Stimulated activated naive CD4-positive, alpha-beta T cell treated with Interleukin-2 at 50 U/mL for 16 hours (primary cell): ENCODE data around the gene MUC5AC.

Source experiments
- DNase-seq: peaks from one replicate; lab custom pipeline; 2025; lab: John Stamatoyannopoulos, UW

Gene MUC5AC

DNA sequence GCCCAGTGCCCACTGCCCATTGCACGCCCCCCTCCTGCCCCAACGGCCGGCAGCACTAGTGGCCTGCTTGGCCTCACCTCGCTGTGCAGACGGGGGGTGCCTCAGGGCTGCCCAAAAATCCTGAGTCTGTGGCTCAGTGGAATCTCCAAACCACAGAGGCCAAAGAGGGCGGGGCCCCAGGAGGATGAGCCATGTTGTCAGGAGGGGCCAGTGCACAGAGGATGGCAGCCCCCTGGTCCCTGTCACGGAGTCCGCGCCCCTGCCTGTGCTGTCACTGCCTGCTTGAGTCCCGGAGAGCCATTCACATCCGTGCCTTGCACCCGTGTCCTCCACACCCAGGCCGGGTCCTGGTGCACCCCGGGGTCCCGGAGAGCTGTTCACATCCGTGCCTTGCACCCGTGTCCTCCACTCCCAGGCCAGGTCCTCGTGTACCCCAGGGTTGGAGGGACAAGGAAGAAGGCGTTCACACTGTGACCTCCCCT, 36.4 kb upstream of the MUC5AC start:
- DNase-seq: no peak

GRCh38 chr11:1121813-1122663, 35.7 kb upstream of the MUC5AC start:
- DNase-seq: no peak

DNA sequence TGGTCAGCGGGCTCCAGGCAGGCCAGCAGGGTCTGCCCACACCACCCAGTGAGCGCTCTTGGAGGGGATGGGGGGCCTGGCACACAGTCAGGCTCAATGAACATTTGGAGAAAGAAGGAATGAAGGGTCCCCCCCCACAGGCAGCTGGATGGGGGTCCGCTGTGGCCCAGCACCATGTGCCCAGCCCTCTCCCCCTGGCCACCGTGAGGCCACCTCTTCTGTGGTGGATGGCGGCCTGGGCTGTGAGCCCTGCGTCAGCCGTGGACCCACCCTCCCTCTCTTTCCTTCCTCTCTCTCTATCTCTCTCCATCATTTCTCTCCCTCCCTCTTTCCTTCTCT, 35.1 kb upstream of the MUC5AC start:
- no peak for DNase-seq

DNA sequence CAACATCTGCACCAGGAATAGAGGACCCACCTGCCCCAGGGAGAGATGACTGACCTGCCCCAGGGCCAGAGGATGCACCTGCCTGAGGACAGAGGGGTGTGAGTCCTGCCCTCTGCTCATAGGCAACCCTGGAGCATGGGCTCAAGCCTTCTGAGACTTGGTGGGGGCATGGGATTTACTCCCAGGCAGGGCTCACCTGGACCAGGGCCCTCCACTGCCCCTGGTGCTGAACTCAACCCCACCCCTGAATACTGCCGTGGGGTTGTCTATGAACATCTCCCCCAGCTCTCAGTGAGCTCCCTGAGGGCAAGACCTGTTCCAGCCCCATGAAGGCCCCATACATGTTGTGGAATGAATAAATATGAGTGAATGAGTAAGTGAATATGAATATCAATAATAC, 33.8 kb upstream of the MUC5AC start:
- no peak for DNase-seq

GRCh38 chr11:1125803-1126202, 31.9 kb upstream of the MUC5AC start:
- no peak for DNase-seq

DNA sequence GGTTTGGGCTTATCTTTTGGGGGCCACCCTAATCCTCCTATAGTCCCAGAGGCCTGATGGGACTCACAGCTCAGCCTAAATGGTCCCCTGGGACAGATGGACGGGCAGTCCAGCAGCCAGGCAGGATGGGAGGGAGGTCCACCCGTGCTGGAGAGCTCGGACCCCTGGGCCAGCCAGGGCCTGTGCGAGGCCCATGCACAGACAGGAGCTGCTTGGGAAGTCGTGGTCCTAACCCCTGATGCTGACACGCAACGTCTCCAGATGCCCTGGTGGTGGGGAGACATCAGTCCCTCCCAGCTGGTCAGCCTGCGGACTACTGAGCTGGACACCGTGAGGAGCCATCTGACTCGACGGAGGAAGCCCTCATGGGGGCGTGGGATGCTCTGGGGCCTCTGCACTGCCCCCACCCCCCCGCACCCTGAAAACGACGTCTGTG, 31.2 kb upstream of the MUC5AC start:
- DNase-seq: no peak

GRCh38 chr11:1126935-1127663, 30.7 kb upstream of the MUC5AC start:
- DNase-seq: no peak

DNA sequence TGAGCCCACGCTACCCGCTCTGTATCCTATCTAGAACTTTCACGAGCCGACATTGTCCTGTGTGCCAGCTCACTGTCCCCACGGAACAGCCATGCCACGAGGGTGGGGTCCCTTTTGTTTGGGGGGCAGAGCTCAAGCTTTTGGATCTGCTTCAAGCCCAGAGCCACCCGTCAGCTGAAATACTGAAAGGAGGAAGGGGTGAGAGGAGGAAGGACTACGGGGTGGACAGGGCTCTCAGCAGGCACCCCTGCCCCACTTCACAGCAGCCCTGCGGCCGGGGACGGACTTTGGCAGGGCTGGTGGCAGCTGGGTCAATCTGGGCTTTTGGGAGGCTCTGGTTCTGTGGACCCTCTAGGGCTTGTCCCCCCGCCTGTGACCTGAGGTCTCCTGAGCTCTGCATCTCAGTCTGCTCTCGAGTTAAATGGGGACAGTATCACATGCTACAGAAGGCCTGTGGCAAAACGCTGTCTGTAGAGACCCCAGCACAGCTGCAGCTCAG, 30.0 kb upstream of the MUC5AC start:
- no peak for DNase-seq

DNA sequence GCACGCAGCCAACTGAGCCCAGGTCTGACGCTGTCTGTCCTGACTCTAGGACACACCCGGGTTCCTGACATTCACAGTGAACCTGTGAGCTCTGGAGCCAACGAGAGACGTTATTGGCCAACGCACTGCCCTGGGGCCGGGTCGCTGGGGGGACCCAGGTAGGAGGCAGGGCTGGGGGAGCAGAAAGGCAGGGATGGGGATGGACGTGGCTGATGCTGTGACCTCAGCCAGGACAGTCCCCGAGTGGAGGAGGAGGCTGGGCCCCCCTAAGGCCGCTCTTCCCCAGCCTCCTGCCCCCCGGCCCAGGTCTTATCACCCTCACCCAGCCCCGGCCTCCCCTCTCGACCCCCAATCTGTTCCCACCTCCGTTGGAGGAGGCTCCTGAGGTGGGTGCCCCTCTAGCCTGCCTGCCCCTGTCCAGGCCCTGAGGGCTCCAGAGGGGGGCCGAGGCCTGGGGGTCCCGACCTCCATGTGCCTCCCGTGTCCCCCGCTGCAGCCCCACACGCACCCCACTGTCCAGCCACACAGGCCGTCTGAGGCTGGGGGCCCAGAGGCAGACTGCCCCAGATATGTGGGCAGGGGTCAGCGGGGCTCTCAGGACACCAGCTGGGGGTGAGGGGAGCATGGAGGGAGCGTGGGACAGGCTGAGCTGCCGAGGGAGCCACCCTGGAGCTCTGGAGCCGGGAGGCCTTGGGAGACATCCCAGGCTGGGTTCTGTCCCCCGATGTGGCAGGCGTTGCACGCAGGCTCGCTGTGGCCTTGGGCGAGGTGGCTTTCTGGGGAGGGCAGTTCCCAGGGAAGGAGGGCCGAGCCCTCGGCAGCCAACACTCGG, 29.2 kb upstream of the MUC5AC start:
- DNase-seq: no peak

DNA sequence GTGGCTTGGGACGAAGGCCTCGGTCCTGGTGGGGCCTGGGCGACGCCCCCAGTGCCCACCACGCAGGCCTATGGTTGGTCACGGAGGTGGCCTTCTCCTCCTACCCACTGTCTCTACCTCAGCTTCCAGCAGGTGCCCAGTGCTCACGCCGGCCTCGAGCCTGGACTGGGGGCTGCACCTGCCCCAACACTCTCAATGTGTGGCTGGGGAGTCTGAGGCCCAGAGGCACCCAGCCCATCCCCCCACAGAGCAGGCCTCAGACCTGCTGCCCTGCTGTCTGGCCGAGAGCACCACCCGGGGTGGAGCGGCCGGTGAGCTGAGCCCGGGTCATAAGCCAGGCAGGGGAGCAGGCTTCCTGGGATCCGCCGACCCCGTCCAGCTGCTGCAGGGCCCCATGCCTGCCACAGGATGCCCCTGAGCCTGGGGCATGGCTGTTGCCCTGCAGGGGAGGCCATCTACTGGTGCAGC, 28.6 kb upstream of the MUC5AC start:
- DNase-seq: no peak

- DNase-seq: no peak
Measured at GRCh38 chr11:1129611-1130160, 28.1 kb upstream of the MUC5AC start.

DNA sequence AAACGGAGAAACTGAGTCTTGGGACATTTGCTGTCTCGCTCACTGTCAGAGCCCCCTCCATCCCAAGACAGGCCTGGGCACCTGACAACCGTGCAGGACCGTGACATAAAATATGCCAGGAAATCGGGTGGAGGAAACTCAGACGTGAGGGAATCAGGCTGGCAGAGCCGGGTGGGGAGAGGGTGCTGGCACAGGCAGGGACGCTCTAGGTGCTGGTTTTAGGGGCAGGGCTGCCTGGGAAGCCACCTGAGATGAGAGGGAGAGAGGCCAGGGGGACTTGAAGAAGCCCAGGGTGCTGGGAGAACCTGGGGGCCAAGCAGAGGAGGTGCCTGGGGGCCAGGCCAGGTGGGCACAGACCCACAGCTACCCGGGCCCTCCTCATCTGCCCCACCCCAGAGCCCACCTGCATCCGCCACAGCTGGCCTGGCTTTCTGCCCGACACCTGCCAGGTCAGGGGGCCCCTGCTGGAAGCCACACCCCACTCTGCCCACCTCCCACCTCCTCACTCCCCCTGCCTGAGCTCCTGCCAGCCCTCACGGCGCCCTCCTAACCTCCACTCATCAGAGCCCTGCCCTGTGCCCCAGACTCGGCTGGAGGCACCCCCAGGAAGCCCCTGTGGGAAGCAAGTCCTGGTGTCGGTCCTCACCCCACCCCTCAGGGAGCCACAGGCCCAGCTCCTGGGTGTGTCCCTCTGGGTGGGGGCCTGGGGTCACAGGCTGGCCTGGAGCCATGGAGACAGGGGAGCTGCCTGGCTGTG, 27.3 kb upstream of the MUC5AC start:
- DNase-seq: no peak

DNA sequence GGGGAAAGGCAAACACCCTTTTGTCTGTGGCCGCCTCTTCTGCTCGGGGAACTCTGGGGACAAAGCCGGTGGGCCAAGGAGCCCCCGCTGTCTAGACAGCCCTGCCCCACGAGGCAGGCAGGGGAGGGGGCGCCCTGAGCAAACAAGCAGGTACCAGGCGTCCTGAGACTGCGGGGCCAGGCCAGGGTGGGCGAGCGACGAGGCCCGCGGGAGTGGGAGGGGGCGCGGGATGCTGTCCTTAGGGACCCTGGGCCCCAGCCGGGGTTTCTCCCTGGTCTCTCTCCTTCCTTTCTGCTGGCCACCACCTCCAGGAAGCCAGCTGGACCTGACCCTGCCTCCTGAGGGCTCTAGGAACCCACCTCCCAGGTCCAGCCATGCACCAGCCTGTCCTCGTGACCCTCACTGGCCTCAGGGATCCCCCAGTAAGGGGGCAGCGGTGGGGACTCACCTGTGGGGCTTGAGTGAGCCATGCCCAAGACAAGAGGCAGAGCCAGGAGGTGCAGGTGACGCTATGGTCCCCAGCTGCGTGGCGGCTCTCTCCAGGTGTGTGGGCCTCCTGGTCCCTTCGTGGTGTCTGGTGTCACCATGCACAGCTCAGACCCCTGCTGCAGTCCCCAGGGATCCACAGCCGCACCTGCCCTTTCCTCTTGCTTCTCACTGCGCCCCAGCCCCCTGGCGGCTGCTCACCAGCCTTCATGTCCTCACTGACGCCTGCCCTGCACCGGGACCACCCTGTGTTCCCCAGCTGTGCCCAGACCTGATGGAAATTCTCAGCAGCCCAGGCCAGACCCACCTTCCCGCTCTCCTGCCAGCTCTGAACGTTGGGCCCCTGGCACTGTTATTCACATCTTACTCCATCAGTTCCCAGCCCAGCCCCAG, 26.5 kb upstream of the MUC5AC start:
- DNase-seq: no peak

DNA sequence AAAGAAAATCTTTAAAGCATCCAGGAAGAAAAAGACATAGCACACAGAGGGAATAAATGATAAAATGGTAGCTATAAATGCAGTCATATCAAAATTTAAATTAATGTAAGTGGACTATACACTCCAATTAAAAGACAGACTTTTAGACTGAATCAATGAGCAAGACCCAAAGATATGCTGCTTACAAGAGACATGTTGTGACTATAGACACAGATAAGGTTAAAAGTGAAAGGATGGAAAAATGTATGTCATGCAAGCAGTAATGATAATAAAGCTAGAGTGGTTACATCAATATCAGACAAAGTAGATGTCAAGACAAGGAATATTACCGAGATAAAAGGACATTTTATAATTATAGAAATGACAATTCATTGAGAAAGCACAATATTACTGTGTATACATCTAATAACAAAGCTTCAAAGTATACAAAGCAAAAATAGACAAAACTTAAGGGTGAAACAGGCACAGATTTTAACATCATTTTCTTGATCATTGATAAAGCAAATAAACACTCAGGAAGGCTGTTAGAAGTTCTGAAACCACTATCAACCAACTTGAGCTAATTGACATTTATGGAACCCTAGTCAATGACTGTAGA, 22.8 kb upstream of the MUC5AC start:
- no peak for DNase-seq

GRCh38 chr11:1138097-1138496, 19.7 kb upstream of the MUC5AC start:
- no peak for DNase-seq

DNA sequence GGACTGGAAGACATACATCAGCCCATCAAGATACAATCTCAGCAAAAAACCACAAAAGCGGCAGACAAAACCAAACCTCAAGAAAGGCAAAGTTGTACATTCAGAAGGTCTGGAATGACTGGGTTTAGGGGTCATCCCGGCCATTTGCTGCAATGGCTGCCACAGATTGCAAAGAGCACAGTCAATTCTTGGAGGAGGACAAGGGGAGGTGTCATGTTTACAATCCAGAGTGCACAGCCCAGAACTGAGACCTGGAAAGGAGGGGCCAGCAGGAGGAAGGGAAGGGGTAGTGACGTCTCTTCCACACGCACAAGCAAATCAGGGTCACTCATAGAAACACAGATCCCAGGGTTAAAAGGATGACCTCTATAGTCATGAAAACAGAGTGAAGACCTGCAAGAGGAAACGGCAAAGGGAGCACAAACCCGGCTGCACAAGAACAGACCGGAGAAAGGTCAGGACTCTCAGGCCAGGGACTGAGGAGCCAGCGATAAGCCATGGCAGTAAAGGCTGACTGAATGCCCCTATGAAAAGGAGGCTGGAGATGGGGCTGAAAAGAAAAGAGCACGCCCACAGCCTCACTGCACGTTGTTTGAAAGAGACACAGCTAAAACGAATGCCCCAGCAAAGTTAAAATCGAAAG, 18.2 kb upstream of the MUC5AC start:
- DNase-seq: no peak

DNA sequence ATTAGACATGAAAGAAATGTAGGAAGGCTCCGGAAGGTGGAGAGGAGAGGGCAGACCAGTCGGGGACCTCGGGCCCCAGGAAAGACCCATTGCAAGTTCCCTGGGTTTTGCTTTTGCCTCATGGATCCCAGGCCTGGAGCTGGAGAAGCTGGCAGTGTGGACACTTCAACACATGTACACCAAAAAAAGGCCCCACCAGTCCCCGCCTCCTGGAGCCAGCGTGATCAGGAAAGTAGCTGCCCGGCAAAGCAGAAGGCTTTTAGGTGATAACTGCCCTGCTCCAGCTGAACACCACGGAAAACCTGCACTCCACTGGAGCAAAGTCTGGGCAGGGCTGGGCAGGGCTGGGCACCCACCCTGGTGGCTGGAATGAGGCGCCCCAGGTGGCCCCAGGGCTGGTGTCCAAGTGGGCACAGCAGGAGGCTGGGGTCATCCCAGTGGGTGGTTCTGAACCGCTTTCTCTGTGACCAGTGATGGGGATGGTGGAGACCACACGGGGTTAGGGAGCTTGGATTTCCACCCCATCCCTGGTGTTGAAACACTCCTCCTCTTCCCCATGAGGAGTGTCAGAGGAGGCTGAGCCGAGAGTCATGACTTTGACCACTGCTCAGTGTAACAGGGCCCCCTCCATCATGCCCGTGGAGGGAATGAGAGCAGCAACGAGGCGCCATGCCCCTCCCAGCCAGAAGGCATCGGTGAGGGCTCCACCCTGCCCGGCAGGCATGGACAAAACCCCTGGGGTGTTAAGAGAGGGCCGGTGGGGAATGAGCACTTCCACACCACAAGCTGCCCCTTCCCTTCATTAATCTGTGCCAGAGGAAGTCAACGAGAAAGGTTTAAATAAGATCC, 16.9 kb upstream of the MUC5AC start:
- DNase-seq: no peak

DNA sequence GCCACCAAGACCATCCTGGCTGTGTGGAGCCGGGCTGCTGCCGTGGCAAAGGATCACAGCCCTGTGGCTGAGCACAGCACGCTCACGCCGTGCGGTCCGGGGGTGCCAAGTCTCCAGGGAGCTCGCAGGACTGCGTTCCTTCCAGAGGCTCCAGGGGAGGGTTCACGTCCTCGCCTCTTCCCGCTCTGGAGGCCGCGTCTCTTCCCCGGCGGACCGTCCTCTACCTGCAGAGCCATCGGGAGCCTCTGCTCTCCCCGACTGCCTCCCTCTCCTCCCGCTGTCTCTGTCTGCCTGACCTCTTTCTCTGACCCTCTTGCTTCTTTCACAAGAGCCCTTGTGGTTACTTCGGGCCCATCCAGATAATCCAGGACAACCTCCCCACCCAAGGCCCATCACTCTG, 11.4 kb upstream of the MUC5AC start:
- no peak for DNase-seq
